Measurements from ENCODE around the gene ASTN2. TPM values are rescaled to one million over a fixed set of nuclear protein-coding genes. Genes with fewer than 3 reads are reported as not detected.

Gene ASTN2
- total RNA-seq, 1 experiment from 2014 or later: 4.8 TPM

- H3K9me2 ChIP-seq (ENCODE audit: insufficient read depth): no peaks in the 10 kb centered on the region
- no peak overlapping the region for H3K27ac ChIP-seq (ENCODE audit: low read depth, low read length)
- H3K79me2 ChIP-seq (ENCODE audit: insufficient read depth, low read length): no peaks in the 10 kb centered on the region
- no peaks in the 10 kb centered on the region for H4K20me1 ChIP-seq (ENCODE audit: insufficient read depth)
- no peak overlapping the region for H2AFZ ChIP-seq (ENCODE audit: low read depth, low read length, poor library complexity, severe bottlenecking)
- H3K9me3 ChIP-seq (ENCODE audit: control insufficient read depth in 1 of 2, insufficient read depth in 1 of 2, low read depth in 1 of 2, low read length in 2 of 2): no peaks in the 10 kb centered on the region
- peak overlapping the region; percentile 66 for H3K4me2 ChIP-seq (ENCODE audit: low read length)
- TF ChIP-seq FOSL1 (IDR thresholded peaks at IDR 0.05; ENCODE audit: low read depth) (no peak), ATF3 (IDR thresholded peaks at IDR 0.05) (no peak), ZNF274 (IDR thresholded peaks at IDR 0.05; ENCODE audit: low read depth, low read length) (no peak), REST (IDR thresholded peaks at IDR 0.05; ENCODE audit: low read depth) (no peak), SP1 (IDR thresholded peaks at IDR 0.05; ENCODE audit: low read depth) (no peak), SIN3A (IDR thresholded peaks at IDR 0.05; ENCODE audit: low read depth) (no peak), EZH2phosphoT487 (IDR thresholded peaks at IDR 0.05; ENCODE audit: borderline replicate concordance) (no peak), JUND (IDR thresholded peaks at IDR 0.05) (no peak), TCF7L2 (IDR thresholded peaks at IDR 0.05; ENCODE audit: borderline replicate concordance, extremely low read depth, insufficient read depth, insufficient read length) (no peak), EGR1 (IDR thresholded peaks at IDR 0.05; ENCODE audit: low read depth) (no peak), SRF (IDR thresholded peaks at IDR 0.05; ENCODE audit: low read depth) (no peak)
- intact Hi-C loops (cut with micrococcal nuclease): loop anchor here (5.0 to 10.0 kb wide), 2 partner anchors 48 to 545 kb away; no protein-coding TSS in a partner anchor
- ATAC-seq: no peak; the same call in 1 of the 2 replicates
- H3K36me3 ChIP-seq (ENCODE audit: control insufficient read depth in 1 of 2, insufficient read depth in 2 of 2, low read length in 2 of 2): no peaks in the 10 kb centered on the region
- no peak overlapping the region for H3K4me3 ChIP-seq (replicated peaks in 1 of 2; ENCODE audit: low read depth in 1 of 2, low read length in 2 of 2)
- peaks cover 20 to 37% of the 10 kb centered on the region in 2 experiments for H3K4me1 ChIP-seq (ENCODE audit: control insufficient read depth in 1 of 2, insufficient read depth in 2 of 2, low read length in 2 of 2)
- no peak for DNase-seq (ENCODE audit: low read depth, low spot score)
- ChIA-PET RAD21 (ENCODE audit: low non-redundant PET in 1 of 2, low total read pairs in 2 of 2, uncharacterized antibody in 2 of 2, unreplicated experiment in 2 of 2) (no interaction called here), POLR2A (no interaction called here), CTCF (no interaction called here)
- H3K27me3 ChIP-seq (ENCODE audit: insufficient read depth, low read length): peaks cover 3% of the 10 kb centered on the region; the same call in 1 of the 2 replicates
- no TSS peak for BruUV-seq (replicated peaks)
- H3K9ac ChIP-seq (ENCODE audit: low read length): no peak overlapping the region
Observed at GRCh38 chr9:116549786-116550660, 864.8 kb downstream of the ASTN2 start.
